Endothelial cell of umbilical vein (primary cell): ENCODE results near the gene PLA2R1. TPM values are rescaled to one million over a fixed set of nuclear protein-coding genes. Genes with fewer than 3 reads are reported as not detected.

Experiments used
- BruUV-seq: library from RNA; stranded (reverse); fragments of 400-500 nt; replicated peaks from 2 replicates; lab custom pipeline; 2021; lab: Mats Ljungman, UMichigan
- CTCF ChIA-PET: fragments of 300-600, 350-600 bp; sonication (Branson Sonifier 250); formaldehyde crosslinking; loops from one replicate; lab custom pipeline; 2021; ENCODE audit warnings: antibody characterized with exemption, inconsistent platforms; lab: Charles Lee
- POLR2A ChIA-PET: fragments of 300-600, 350-600 bp; sonication (Branson Sonifier 250); formaldehyde crosslinking; loops from one replicate; lab custom pipeline; 2021; ENCODE audit warnings: antibody characterized with exemption, inconsistent platforms; lab: Charles Lee
- DNase-seq: peaks from one replicate; pipeline ENCODE4 v3.0.0-alpha.2; 2011; ENCODE audit warnings: low read depth, low spot score
- FAIRE-seq: peaks from 2 replicates; lab custom pipeline; 2011; peaks lifted over from hg19 to GRCh38; lab: Jason Lieb, UNC
- H2AFZ ChIP-seq: 2 replicates; pipeline ENCODE4 v1.6.0; 2012; ENCODE audit warnings: low read depth, low read length, control low read depth, inconsistent platforms
- H3K27ac ChIP-seq: 2 replicates; pipeline ENCODE4 v1.5.1; 2011; ENCODE audit warnings: low read depth, mild to moderate bottlenecking, control low read depth, low read length, moderate library complexity; ENCODE audit not compliant: insufficient read depth
- H3K27me3 ChIP-seq, 2 experiments: 2 replicates each; pipeline versions ENCODE4 v1.6.0 to v1.6.1; 2011; ENCODE audit warnings: low read length in 2 of 2, mixed read lengths in 1 of 2; ENCODE audit not compliant: control insufficient read depth in 2 of 2, insufficient read depth in 2 of 2
- H3K36me3 ChIP-seq, 2 experiments: 2 replicates in 1 of 2; 3 replicates in 1 of 2; pipeline ENCODE4 v1.5.1; 2011; ENCODE audit warnings: low read length in 2 of 2, mild to moderate bottlenecking in 1 of 2, moderate library complexity in 1 of 2; ENCODE audit not compliant: control insufficient read depth in 2 of 2, insufficient read depth in 2 of 2; ENCODE audit errors: extremely low read depth in 1 of 2
- H3K4me1 ChIP-seq: 3 replicates; pipeline ENCODE4 v1.5.1; 2011; ENCODE audit warnings: mild to moderate bottlenecking, low read length; ENCODE audit not compliant: control insufficient read depth, insufficient read depth; ENCODE audit errors: extremely low read depth
- H3K4me2 ChIP-seq: 2 replicates; pipeline ENCODE4 v1.6.1; 2011; ENCODE audit warnings: low read length, control low read depth, mixed read lengths; ENCODE audit not compliant: insufficient read depth
- H3K4me3 ChIP-seq, 3 experiments: fragments of 200-600 bp in 1 of 3; sonication (generic), shearing (Covaris generic) in 1 of 3; replicated peaks in 1 of 3; 2 replicates each; pipeline ENCODE4 v1.5.1; 2011 to 2016; ENCODE audit warnings: control low read depth in 3 of 3, low read length in 3 of 3, mild to moderate bottlenecking in 2 of 3, inconsistent platforms in 1 of 3, low read depth in 1 of 3, moderate library complexity in 1 of 3; ENCODE audit not compliant: insufficient read depth in 1 of 3
- H3K79me2 ChIP-seq: 2 replicates; pipeline ENCODE4 v1.6.0; 2012; ENCODE audit warnings: low read length, inconsistent platforms; ENCODE audit not compliant: control insufficient read depth, insufficient read depth
- H3K9ac ChIP-seq: replicated peaks from 2 replicates; pipeline ENCODE3; 2011; ENCODE audit warnings: low read length, control low read depth; ENCODE audit not compliant: insufficient read depth; ENCODE audit errors: extremely low read depth
- H3K9me1 ChIP-seq: replicated peaks from 3 replicates; pipeline ENCODE4 v1.6.0; 2011; ENCODE audit warnings: mild to moderate bottlenecking, low read length; ENCODE audit not compliant: control insufficient read depth, insufficient read depth; ENCODE audit errors: extremely low read depth
- H3K9me3 ChIP-seq: replicated peaks from 2 replicates; pipeline ENCODE4 v1.5.1; 2012; ENCODE audit warnings: low read length, inconsistent platforms; ENCODE audit not compliant: control insufficient read depth, insufficient read depth
- H4K20me1 ChIP-seq: replicated peaks from 2 replicates; pipeline ENCODE3; 2011; ENCODE audit warnings: mild to moderate bottlenecking, low read length; ENCODE audit not compliant: control insufficient read depth, insufficient read depth; ENCODE audit errors: extremely low read depth
- EZH2 ChIP-seq: IDR thresholded peaks from 2 replicates; pipeline ENCODE4 v1.6.1; 2012; ENCODE audit warnings: borderline replicate concordance, low read depth, mild to moderate bottlenecking, moderate library complexity, low read length, inconsistent platforms; ENCODE audit not compliant: severe bottlenecking
- FOS ChIP-seq: IDR thresholded peaks from 2 replicates; pipeline ENCODE4 v1.6.1; 2011; ENCODE audit warnings: mild to moderate bottlenecking, low read length, moderate library complexity, borderline replicate concordance; ENCODE audit not compliant: insufficient read depth
- GATA2 ChIP-seq: IDR thresholded peaks from 2 replicates; pipeline ENCODE4 v1.7.0; 2011; ENCODE audit warnings: low read depth, mild to moderate bottlenecking, moderate library complexity, mixed read lengths, low read length; ENCODE audit not compliant: insufficient read length, insufficient read depth
- JUN ChIP-seq: IDR thresholded peaks from 2 replicates; pipeline ENCODE4 v1.6.1; 2011; ENCODE audit warnings: borderline replicate concordance, low read depth; ENCODE audit not compliant: insufficient read length, insufficient read depth
- MYC ChIP-seq: IDR thresholded peaks from one replicate; pipeline ENCODE4 v1.6.1; 2011; ENCODE audit warnings: mild to moderate bottlenecking, low read depth, low read length
- POLR2A ChIP-seq: IDR thresholded peaks from 2 replicates; pipeline ENCODE4 v1.6.1; 2012; ENCODE audit warnings: low read depth, mild to moderate bottlenecking, control low read depth, low read length
- POLR2AphosphoS5 ChIP-seq: IDR thresholded peaks from 2 replicates; pipeline ENCODE4 v1.6.1; 2012; ENCODE audit warnings: low read depth, mild to moderate bottlenecking, control low read depth, low read length, moderate library complexity; ENCODE audit not compliant: insufficient read depth
- dilution Hi-C: fragments of 300-500 bp; cut with MboI; formaldehyde crosslinking; loops from one replicate; pipeline ENCODE4 v1.15.0; 2019; ENCODE audit warnings: low sequenced_read_pairs; ENCODE audit not compliant: extremely low pct_ligation_motif_present
- intact Hi-C: fragments of 100-400 bp; cut with micrococcal nuclease; formaldehyde crosslinking; loops from one replicate; pipeline ENCODE4 v1.10.0; 2022
- polyA plus RNA-seq, 4 experiments: library from polyadenylated mRNA; depleted of rRNA in 3 of 4; stranded (reverse) in 3 of 4; unstranded in 1 of 4; fragments of >200 nt; gene quantifications; 2 replicates each; pipeline versions ENCODE4 v1.2.1 to v1.2.3, GENCODE V29; 2011 to 2012; ENCODE audit warnings: missing spikeins in 1 of 4
- total RNA-seq: library from RNA; stranded (reverse); gene quantifications from 2 replicates; pipeline ENCODE4 v1.2.3, GENCODE V29; 2021
- TF ChIP-seq, protein P1 (sequence below), 2 donors: IDR thresholded peaks; 1 replicate in 1 of 2; 2 replicates in 1 of 2; pipeline ENCODE4 v1.5.1; 2011; ENCODE audit warnings: low read length in 2 of 2, mild to moderate bottlenecking in 2 of 2, moderate library complexity in 2 of 2, control low read depth in 1 of 2, inconsistent platforms in 1 of 2, low read depth in 1 of 2; ENCODE audit not compliant: insufficient read depth in 1 of 2; ENCODE audit errors: extremely low read depth in 1 of 2
- TF ChIP-seq, protein P2 (sequence below): IDR thresholded peaks from 2 replicates; pipeline ENCODE4 v1.6.1; 2011; ENCODE audit not compliant: insufficient read depth, insufficient read length

Gene PLA2R1
- total and polyA plus RNA-seq, 2 donors (not counting 3 experiments of a cell fraction or from before 2014, with no cell fraction given) = 6.9 to 14.4 TPM

DNA sequence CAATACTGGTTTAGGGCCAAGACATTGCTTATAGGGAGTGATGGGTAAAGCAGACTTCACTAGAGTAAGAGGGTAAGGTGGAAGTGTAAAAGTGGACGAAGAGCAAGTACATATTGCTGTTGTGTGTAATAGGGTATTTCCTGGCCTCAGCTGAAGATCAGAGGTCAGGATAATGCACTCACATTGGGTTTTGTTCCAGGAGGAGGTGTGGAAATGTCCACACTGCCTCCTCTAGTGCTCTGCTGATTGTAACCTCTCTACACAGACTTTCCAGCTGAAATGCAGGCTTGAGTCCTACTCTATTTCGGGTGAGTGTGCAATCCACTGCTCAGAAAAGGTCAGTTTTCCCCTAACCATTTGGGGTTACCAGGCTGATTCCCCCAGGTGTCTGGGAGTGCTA lies 41.7 kb upstream of the PLA2R1 start:
- Histone ChIP-seq H3K36me3 (no peaks in the 10 kb centered on the region), H3K4me3 (no peak overlapping the region), H3K79me2 (no peaks in the 10 kb centered on the region), H4K20me1 (no peaks in the 10 kb centered on the region), H3K4me2 (no peak overlapping the region), H2AFZ (no peak overlapping the region), H3K9ac (no peak overlapping the region), H3K4me1 (no peaks in the 10 kb centered on the region), H3K9me1 (no peaks in the 10 kb centered on the region), H3K27me3 (no peaks in the 10 kb centered on the region), H3K9me3 (no peaks in the 10 kb centered on the region), H3K27ac (no peak overlapping the region)
- TF ChIP-seq, protein P1, sequence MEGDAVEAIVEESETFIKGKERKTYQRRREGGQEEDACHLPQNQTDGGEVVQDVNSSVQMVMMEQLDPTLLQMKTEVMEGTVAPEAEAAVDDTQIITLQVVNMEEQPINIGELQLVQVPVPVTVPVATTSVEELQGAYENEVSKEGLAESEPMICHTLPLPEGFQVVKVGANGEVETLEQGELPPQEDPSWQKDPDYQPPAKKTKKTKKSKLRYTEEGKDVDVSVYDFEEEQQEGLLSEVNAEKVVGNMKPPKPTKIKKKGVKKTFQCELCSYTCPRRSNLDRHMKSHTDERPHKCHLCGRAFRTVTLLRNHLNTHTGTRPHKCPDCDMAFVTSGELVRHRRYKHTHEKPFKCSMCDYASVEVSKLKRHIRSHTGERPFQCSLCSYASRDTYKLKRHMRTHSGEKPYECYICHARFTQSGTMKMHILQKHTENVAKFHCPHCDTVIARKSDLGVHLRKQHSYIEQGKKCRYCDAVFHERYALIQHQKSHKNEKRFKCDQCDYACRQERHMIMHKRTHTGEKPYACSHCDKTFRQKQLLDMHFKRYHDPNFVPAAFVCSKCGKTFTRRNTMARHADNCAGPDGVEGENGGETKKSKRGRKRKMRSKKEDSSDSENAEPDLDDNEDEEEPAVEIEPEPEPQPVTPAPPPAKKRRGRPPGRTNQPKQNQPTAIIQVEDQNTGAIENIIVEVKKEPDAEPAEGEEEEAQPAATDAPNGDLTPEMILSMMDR (IDR thresholded peaks at IDR 0.05; ENCODE audit: extremely low read depth in 1 of 2, insufficient read depth in 1 of 2, low read depth in 1 of 2, low read length in 2 of 2) = no peak
- TF ChIP-seq POLR2AphosphoS5 (no peak), JUN (no peak), GATA2 (no peak), EZH2 (no peak), POLR2A (no peak), FOS (no peak), MYC (no peak)
- TF ChIP-seq, protein P2, sequence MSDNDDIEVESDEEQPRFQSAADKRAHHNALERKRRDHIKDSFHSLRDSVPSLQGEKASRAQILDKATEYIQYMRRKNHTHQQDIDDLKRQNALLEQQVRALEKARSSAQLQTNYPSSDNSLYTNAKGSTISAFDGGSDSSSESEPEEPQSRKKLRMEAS = no peak
- FAIRE-seq (no peak), DNase-seq (no peak)
- intact Hi-C loops = no loop called here
- ChIA-PET CTCF (interaction anchor here (0.6 to 2.2 kb wide), 3 partner anchors 132 to 960 kb away, joined by 3 to 8 read pairs (median 5); no protein-coding TSS in a partner anchor), POLR2A (no interaction called here)
- BruUV-seq = no TSS peak
- dilution Hi-C loops = no loop called here
